ENCODE results near the gene CENPN.

DNA sequence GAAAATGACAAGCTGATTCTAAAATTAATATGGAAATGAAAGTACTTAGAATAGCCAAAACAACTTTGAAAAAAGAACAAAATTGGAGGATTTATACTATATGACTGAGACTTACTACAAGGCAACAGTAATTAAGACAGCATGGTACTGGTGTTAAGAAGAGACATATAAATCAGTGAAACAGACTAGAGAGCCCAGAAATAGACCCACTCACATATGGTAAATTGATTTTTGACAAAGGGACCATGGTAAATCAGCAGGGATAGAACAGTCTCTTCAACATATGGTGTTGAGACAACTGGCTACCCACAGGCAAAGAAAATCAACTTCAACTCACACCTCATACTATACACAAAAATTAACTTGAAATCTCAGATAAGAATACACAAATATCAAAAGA is 13.2 kb upstream of the CENPN start:
- TF ChIP-seq, protein P1, sequence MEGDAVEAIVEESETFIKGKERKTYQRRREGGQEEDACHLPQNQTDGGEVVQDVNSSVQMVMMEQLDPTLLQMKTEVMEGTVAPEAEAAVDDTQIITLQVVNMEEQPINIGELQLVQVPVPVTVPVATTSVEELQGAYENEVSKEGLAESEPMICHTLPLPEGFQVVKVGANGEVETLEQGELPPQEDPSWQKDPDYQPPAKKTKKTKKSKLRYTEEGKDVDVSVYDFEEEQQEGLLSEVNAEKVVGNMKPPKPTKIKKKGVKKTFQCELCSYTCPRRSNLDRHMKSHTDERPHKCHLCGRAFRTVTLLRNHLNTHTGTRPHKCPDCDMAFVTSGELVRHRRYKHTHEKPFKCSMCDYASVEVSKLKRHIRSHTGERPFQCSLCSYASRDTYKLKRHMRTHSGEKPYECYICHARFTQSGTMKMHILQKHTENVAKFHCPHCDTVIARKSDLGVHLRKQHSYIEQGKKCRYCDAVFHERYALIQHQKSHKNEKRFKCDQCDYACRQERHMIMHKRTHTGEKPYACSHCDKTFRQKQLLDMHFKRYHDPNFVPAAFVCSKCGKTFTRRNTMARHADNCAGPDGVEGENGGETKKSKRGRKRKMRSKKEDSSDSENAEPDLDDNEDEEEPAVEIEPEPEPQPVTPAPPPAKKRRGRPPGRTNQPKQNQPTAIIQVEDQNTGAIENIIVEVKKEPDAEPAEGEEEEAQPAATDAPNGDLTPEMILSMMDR (IDR thresholded peaks at IDR 0.05; ENCODE audit: low read depth, low read length), result no peak
- no peak for TF ChIP-seq EZH2phosphoT487 (IDR thresholded peaks at IDR 0.05; ENCODE audit: low read depth)

Measured in OCI-LY3 (cell line).